ENCODE measurements around the gene ZNF813. TPM values are rescaled to one million over a fixed set of nuclear protein-coding genes. Genes with fewer than 3 reads are reported as not detected.
"Not testable (repeated sequence)": the region's sequence is repeated elsewhere in the genome, so short reads cannot be mapped to it uniquely, and the experiment has no call there.

The ZNF813 gene
- total RNA-seq, 1 experiment from 2014 or later: not detected

- CTCF ChIA-PET: no interaction called here
- H3K4me3 Mint-ChIP-seq (ENCODE audit: low read depth, unreplicated experiment): no peak overlapping the region
- no peaks in the 10 kb centered on the region for H3K4me1 Mint-ChIP-seq (ENCODE audit: low read depth, unreplicated experiment)
Observed at GRCh38 chr19:53509845-53510244, 42.3 kb downstream of the ZNF813 start.

GRCh38 chr19:53511357-53511756, 43.8 kb downstream of the ZNF813 start:
- H3K4me3 Mint-ChIP-seq (ENCODE audit: low read depth, unreplicated experiment): no peak overlapping the region
- no peak for TF ChIP-seq CTCF (IDR thresholded peaks at IDR 0.05; ENCODE audit: unreplicated experiment)
- intact Hi-C loops (cut with micrococcal nuclease; ENCODE audit: unreplicated experiment): no loop called here

More at GRCh38 chr19:53509845-53510244, 42.3 kb downstream of the ZNF813 start:
- BruUV-seq (replicated peaks): no TSS peak
- Mint-ChIP-seq H3K27me3 (ENCODE audit: unreplicated experiment) (no peaks in the 10 kb centered on the region), H3K27ac (ENCODE audit: unreplicated experiment) (no peak overlapping the region), H3K9me3 (ENCODE audit: low read depth, unreplicated experiment) (peaks cover 12% of the 10 kb centered on the region), H3K36me3 (ENCODE audit: insufficient read depth, unreplicated experiment) (no peaks in the 10 kb centered on the region)
- no peak for TF ChIP-seq CTCF (IDR thresholded peaks at IDR 0.05; ENCODE audit: unreplicated experiment)
- DNase-seq: no peak
- intact Hi-C loops (cut with micrococcal nuclease; ENCODE audit: unreplicated experiment): no loop called here

GRCh38 chr19:53511933-53512374, 44.4 kb downstream of the ZNF813 start:
- Mint-ChIP-seq H3K4me1 (ENCODE audit: low read depth, unreplicated experiment) (no peaks in the 10 kb centered on the region), H3K27me3 (ENCODE audit: unreplicated experiment) (no peaks in the 10 kb centered on the region), H3K4me3 (ENCODE audit: low read depth, unreplicated experiment) (no peak overlapping the region), H3K36me3 (ENCODE audit: insufficient read depth, unreplicated experiment) (no peaks in the 10 kb centered on the region), H3K9me3 (ENCODE audit: low read depth, unreplicated experiment) (peaks cover 12% of the 10 kb centered on the region), H3K27ac (ENCODE audit: unreplicated experiment) (no peak overlapping the region)
- TF ChIP-seq CTCF (IDR thresholded peaks at IDR 0.05; ENCODE audit: unreplicated experiment): no peak
- DNase-seq: no peak
- intact Hi-C loops (cut with micrococcal nuclease; ENCODE audit: unreplicated experiment): no loop called here
- CTCF ChIA-PET: no interaction called here
- BruUV-seq (replicated peaks): no TSS peak

More at GRCh38 chr19:53511357-53511756, 43.8 kb downstream of the ZNF813 start:
- CTCF ChIA-PET: no interaction called here
- no TSS peak for BruUV-seq (replicated peaks)
- H3K27me3 Mint-ChIP-seq (ENCODE audit: unreplicated experiment): no peaks in the 10 kb centered on the region
- no peak overlapping the region for H3K27ac Mint-ChIP-seq (ENCODE audit: unreplicated experiment)
- H3K36me3 Mint-ChIP-seq (ENCODE audit: insufficient read depth, unreplicated experiment): no peaks in the 10 kb centered on the region
- H3K9me3 Mint-ChIP-seq (ENCODE audit: low read depth, unreplicated experiment): peaks cover 14% of the 10 kb centered on the region
- DNase-seq: no peak
- H3K4me1 Mint-ChIP-seq (ENCODE audit: low read depth, unreplicated experiment): no peaks in the 10 kb centered on the region

- H3K27me3 Mint-ChIP-seq (ENCODE audit: unreplicated experiment); H3K4me3 Mint-ChIP-seq (ENCODE audit: low read depth, unreplicated experiment); DNase-seq; H3K36me3 Mint-ChIP-seq (ENCODE audit: insufficient read depth, unreplicated experiment); H3K4me1 Mint-ChIP-seq (ENCODE audit: low read depth, unreplicated experiment); intact Hi-C loops (cut with micrococcal nuclease; ENCODE audit: unreplicated experiment); H3K27ac Mint-ChIP-seq (ENCODE audit: unreplicated experiment); BruUV-seq (replicated peaks); CTCF ChIA-PET: not testable (repeated sequence)
- H3K9me3 Mint-ChIP-seq (ENCODE audit: low read depth, unreplicated experiment): peaks cover 13% of the 10 kb centered on the region
Observed at GRCh38 chr19:53515047-53515446, 47.5 kb downstream of the ZNF813 start.

- H3K4me1 Mint-ChIP-seq (ENCODE audit: low read depth, unreplicated experiment): peaks cover 8% of the 10 kb centered on the region
- H3K27me3 Mint-ChIP-seq (ENCODE audit: unreplicated experiment): no peaks in the 10 kb centered on the region
- H3K36me3 Mint-ChIP-seq (ENCODE audit: insufficient read depth, unreplicated experiment): peaks cover 14% of the 10 kb centered on the region
- no peak for DNase-seq
- H3K27ac Mint-ChIP-seq (ENCODE audit: unreplicated experiment): no peak overlapping the region
- CTCF ChIA-PET: no interaction called here
- intact Hi-C loops (cut with micrococcal nuclease; ENCODE audit: unreplicated experiment): no loop called here
- BruUV-seq (replicated peaks): no TSS peak
- H3K9me3 Mint-ChIP-seq (ENCODE audit: low read depth, unreplicated experiment): peaks cover 18% of the 10 kb centered on the region
- H3K4me3 Mint-ChIP-seq (ENCODE audit: low read depth, unreplicated experiment): no peak overlapping the region
- TF ChIP-seq CTCF (IDR thresholded peaks at IDR 0.05; ENCODE audit: unreplicated experiment): no peak
Observed at GRCh38 chr19:53517114-53517741, 49.7 kb downstream of the ZNF813 start.
